Right forelimb (tissue), 1 donor: ENCODE results near the gene LRRFIP1.

Experiments
- DNase-seq: peaks from one replicate; pipeline ENCODE4 v3.0.0-alpha.2; 2018

The LRRFIP1 gene

GRCh38 chr2:237729681-237730475 lies 102.5 kb downstream of the LRRFIP1 start:
- no peak for DNase-seq

DNA sequence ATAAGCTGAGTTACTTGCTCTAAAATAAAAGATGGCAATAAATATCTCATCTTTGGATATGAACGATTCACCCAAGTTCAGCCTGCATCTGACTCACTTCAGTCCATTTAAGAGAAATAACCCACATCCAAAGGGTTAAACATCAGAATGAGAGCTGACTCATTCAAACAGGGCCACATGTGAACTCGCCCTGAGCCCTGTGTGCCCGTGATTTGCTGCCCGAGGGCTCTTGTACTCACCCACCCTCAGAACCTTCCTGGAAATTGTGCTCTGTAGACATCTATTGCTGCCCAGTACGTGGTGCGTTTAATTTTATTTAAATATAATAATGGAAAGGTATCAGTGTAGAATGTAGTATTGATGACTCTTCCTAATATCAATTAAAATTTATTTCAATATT lies 104.3 kb downstream of the LRRFIP1 start:
- no peak for DNase-seq

DNA sequence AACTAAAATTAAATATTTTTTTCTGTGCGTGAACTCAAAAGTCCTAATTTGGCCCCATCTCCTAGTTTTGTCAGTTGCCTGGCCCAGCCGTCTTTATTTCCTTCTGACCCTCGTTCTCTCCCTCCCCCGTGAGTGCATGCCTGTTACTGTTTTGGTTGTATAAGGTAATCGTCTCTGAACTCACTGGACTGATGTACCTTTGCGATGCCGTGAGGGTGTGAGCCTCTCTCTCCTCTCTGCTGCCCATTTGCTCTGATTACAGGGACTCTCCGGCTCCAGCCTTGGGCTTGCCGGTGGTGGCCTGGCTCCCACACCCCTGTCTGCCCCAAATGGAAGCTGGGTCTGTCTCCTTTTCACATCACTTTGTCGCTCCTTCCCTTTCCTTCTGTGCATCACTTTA lies 104.7 kb downstream of the LRRFIP1 start:
- no peak for DNase-seq

DNA sequence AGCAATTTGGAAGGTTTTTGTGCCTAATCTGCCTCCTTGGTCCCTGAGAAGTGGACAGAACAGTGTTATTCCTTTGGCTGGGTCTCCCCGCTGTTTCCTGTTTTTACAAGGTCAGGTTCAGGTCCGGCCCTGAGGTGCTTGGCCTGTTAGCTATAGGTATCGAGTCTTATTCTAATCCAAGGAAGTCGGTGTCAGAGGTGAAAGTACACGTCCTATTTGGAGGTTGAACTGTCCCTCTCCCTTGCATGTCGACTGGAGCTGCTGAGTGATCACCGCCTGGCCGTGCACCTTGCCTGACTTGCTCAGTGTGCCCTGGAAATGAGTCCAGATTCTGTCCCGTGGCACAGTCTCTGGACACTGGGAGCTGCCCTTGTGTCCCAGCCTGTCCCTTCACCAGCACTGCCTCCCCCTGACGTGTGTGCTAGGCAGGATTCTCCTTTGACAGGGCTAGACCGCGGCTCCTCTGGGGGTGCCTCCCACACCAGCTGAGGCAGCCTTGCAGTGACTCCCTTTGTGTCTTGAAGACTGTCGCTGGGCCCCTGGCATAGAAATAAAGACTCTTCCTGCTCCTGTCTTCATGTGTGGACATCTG lies 105.5 kb downstream of the LRRFIP1 start:
- no peak for DNase-seq

GRCh38 chr2:237733677-237734300 lies 106.4 kb downstream of the LRRFIP1 start:
- DNase-seq, result no peak

- DNase-seq, result no peak
Observed at GRCh38 chr2:237734905-237735623, 107.7 kb downstream of the LRRFIP1 start.

DNA sequence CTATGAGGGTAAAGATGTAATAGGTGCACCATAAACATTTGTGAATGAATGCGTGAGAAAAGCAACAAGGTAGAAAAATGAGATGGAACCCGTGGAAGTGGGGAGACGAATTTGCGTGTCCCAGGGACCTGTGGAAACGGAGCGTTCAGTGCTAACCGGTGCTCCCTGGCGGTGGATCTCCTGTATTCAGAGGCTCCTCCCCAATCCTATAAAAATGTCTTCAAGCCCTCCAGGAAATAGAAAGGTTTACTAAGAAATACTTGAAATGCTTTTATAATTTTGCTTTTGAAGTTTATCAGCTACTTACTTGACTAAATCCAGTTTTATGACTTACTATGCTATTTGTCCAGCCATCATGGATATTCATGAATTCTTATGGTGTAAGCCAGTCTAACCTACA lies 108.4 kb downstream of the LRRFIP1 start:
- DNase-seq, result no peak

DNA sequence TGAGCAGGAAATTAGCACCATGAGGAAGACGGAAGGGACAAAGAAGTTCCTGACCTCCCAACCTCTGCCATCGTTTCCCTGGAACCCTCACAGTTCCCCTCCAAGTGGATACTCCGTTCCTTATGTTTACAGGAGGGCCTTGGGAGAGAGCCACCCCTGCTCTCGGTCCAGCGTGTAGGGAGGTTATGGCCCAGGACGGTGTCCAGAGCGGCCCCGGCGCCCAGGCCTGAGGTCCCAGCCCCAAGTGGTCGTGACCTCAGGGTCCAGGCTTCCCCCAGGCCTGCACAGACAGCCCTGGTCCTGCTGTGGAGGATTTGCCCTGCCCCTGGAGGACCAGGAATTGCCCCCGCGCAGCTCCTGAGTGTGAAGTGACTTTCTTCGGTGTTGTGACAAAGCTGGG lies 109.4 kb downstream of the LRRFIP1 start:
- no peak for DNase-seq

GRCh38 chr2:237737196-237737865 lies 109.9 kb downstream of the LRRFIP1 start:
- DNase-seq, result no peak

DNA sequence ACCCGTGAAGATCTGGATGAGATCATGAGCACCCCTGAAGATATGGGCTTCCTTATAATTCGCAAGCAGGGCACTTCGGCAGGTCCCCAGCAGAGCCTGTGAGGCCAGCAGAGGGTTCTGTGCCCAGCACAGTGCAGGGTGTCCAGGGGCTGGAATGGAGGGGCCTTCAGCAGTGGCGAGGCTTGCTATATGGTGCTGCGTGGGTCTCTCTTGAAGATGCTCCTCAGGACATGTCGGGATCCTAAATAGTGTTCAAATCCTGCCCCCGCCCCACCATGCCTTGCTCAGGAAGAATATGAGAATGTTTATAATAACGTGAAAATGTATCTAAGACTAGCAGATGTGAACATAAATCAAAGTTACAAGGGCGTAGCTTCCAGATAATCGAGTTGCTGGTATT lies 110.9 kb downstream of the LRRFIP1 start:
- DNase-seq, result no peak

DNA sequence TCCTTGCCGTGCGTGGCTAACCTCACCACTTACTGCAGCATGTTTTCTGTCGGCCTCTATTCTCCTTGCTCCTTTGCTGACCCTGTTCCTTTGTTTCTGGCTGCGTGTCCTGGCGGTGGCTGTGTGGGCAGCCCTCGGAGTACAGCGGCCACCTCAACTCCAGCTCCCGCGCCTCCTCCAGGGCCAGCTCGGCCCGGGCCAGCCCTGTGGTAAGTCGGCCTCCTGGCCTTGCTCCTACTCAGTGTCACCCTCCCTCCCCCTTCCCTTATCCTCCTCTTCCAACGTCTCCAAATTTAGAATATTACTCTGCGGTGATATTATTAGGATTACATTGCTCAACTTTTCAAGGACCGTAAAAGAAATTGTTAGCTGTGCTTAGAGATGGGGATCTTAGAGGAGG lies 111.7 kb downstream of the LRRFIP1 start:
- no peak for DNase-seq

GRCh38 chr2:237742191-237742590 lies 114.8 kb downstream of the LRRFIP1 start:
- DNase-seq, result no peak

DNA sequence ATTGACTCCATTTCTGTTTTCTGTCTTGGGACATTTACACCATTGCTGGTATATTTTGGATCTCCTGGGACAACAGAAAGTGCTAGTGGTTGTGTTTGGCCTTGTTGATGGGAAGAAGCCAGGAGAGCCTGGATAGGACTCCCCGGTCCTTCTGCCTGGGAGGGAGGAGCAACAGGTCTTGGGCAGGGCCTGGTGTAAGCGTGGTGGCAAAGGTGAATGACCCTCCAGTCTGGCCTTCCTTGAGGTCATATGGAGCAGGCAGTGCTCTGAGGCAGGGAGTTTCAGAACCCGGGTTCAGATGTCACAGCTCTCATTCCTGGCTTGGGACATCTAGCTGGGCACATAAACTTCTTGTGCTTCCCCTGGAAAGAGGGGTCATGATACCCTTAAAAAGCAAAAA lies 115.2 kb downstream of the LRRFIP1 start:
- DNase-seq, result no peak

DNA sequence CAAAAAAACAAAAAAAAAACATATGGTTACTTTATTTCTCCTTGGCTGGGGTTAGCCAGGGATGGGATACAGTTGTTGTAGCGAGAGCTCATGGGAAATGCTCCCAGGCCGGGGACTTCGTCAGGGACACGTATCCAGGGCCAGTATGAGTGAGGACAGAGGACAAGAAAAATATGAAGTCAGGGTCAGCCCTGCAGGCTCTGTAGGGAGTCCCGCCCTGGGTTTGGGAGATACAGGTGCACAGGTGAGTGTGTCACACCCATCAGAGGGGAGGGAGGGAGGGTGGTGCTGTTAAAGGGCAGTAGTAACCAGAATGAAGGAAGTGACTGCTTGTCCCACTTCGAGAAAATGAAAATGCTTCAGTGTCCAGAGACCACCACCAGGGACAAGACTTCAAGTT lies 115.6 kb downstream of the LRRFIP1 start:
- no peak for DNase-seq

GRCh38 chr2:237743561-237744269 lies 116.3 kb downstream of the LRRFIP1 start:
- DNase-seq, result no peak

GRCh38 chr2:237744270-237744612 lies 116.9 kb downstream of the LRRFIP1 start:
- DNase-seq, result no peak

DNA sequence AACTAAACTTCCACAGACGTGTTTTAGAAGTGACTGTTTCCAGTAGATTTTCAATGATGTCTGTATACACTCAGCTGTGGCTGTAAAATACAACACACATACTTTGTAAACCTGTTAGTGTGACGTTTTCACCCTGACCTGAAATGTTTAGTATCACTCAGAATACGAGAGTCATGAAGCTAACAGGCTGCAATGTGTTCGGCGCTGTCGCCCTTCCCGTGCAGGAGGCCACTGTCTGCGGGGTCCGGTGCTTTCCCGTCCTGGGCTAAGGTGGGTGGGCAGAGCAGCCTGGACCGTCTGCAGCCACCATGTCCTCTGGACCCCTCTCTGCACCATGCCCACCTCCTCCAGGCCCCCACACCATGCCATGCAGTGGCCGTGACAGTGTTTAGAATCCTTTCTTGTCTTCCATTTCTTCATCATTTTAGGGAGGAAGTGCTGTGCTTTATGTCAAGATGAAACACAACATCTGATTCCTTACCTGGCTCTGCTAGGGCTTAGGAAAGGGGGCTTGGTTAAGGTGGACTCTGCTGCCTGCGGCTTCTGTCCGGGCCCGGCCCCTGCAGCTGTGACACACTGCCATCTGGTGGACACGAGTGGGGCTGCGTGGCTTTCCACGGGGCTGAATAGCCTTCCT lies 117.3 kb downstream of the LRRFIP1 start:
- DNase-seq, result peak; percentile 91

- no peak for DNase-seq
Observed at GRCh38 chr2:237745250-237745613, 117.8 kb downstream of the LRRFIP1 start.

GRCh38 chr2:237746302-237747080 lies 119.1 kb downstream of the LRRFIP1 start:
- DNase-seq, result no peak

DNA sequence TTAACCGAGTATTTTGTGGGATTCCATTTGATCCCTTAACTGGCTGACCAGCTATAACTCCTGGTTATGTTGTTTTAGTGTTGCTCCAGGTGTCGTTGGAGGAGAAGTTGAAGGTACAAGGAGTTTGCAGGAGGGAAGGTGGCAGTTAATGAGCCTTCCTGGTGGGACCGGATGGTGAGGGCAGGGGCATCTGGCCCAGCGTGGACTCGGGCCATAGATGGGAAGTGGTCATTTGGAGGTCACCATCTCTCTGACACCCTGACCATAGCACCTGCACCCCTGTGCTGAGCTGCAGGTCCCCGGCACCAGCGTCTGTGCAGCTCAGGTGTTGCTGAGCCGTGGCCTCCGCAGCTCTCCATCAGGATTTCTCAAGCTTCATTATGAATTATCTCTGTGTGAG lies 119.8 kb downstream of the LRRFIP1 start:
- DNase-seq, result no peak

- DNase-seq, result no peak
Observed at GRCh38 chr2:237749002-237749401, 121.6 kb downstream of the LRRFIP1 start.
